MG63 (cell line): Measurements from ENCODE around the gene DNAJC18. TPM values are rescaled to one million over a fixed set of nuclear protein-coding genes. Genes with fewer than 3 reads are reported as not detected.

ENCODE experiments used
- DNase-seq: peaks from one replicate; pipeline ENCODE4 v3.0.0-alpha.2; 2020
- H3K27me3 ChIP-seq: fragments of 250-450 bp; sonication (Bioruptor Pico); 2 replicates; pipeline ENCODE4 v1.5.1; 2020; ENCODE audit warnings: mild to moderate bottlenecking, moderate library complexity
- H3K36me3 ChIP-seq: fragments of 250-450 bp; sonication (Bioruptor Pico); 2 replicates; pipeline ENCODE4 v1.5.1; 2020; ENCODE audit warnings: mild to moderate bottlenecking, moderate library complexity
- H3K4me3 ChIP-seq: fragments of 250-450 bp; sonication (Bioruptor Pico); 2 replicates; pipeline ENCODE4 v1.5.1; 2020; ENCODE audit warnings: mild to moderate bottlenecking, moderate library complexity
- H3K9me3 ChIP-seq: fragments of 250-450 bp; sonication (Bioruptor Pico); 2 replicates; pipeline ENCODE4 v1.5.1; 2020; ENCODE audit warnings: mild to moderate bottlenecking, moderate library complexity
- total RNA-seq: library from RNA; depleted of rRNA; stranded (reverse); fragments of >200 nt; shearing (Covaris generic); gene quantifications from 2 replicates; pipeline ENCODE4 v1.2.3, GENCODE V29; 2014; ENCODE audit warnings: low replicate concordance

DNAJC18 gene
- total RNA-seq, 1 experiment from 2014 or later: not detected

DNA sequence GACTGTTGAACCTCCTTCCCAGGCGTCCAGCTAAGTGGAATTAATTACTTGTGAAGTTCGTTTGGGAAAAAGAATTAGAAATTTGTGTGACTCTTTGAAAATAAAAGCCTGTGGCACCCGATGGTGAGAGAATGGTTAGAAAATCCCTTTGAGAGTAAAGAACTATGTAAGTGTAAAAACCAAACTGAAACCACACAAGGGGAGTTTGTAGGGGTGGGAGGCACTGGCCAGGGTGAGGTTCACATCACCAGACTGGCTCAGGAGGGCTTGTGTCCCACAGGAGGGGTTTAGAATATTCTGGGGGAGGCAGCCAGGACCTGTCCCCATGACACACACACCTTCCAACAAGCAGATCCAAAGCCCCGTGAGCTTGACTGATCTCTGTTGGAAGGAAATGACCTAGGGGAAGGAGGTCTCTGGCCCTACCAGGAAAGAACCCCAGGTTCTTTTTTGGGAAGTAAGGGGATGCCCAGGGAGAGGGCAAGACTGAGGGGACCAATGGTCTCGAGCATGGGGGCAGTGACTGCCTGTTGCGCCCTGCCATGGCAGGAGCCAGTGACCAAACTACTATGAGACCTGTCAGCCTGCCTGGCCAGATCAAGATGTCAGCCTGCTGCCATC, 39.7 kb downstream of the DNAJC18 start:
- Histone ChIP-seq H3K36me3 (no peaks in the 10 kb centered on the region), H3K27me3 (no peaks in the 10 kb centered on the region)
- DNase-seq: no peak

DNA sequence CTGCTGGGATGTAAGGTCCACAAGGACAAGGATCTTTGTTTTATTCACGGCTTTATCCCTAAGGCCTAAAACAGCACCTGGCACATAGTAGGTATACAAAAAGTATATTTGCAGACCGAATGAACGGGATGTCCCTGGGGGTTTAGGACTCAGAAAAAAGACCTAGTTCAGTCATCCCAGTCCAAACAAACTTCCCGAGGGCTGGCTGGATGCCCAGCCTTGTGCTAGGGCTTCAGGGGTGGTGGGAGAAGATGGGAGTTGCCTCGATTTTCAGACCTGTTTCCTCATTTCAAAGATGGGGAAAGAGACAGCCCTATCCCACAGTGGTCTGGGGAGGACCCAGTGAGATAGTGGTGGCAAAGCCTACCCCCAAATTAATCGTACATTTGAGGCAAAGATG, 41.4 kb downstream of the DNAJC18 start:
- Histone ChIP-seq H3K36me3 (no peaks in the 10 kb centered on the region), H3K4me3 (no peak overlapping the region), H3K9me3 (no peaks in the 10 kb centered on the region), H3K27me3 (no peaks in the 10 kb centered on the region)
- DNase-seq: peak; percentile 57

More for the DNA sequence above, 39.7 kb downstream of the DNAJC18 start:
- Histone ChIP-seq H3K9me3 (no peaks in the 10 kb centered on the region), H3K4me3 (no peak overlapping the region)

DNA sequence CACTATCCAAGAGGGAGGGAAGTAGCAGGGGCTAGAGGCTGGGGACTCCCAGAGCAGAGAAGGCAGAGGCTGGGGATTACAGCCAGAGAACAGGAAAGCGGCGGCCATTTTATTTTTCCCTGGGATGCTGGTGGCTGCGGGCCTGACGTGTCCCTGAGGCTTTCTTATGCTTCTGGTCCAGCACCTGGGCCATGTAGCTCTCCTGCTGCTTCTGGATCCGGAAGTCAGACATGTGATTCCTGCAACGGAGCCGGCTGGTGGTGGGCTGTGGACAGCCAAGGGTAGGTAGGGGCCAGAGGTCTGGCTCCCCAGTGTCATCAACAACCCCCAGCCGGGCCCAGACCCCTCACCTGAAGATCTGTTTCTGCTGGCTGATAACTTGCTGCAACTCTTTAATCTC, 42.6 kb downstream of the DNAJC18 start:
- Histone ChIP-seq H3K9me3 (no peaks in the 10 kb centered on the region), H3K4me3 (no peak overlapping the region), H3K36me3 (no peaks in the 10 kb centered on the region), H3K27me3 (no peaks in the 10 kb centered on the region)
- no peak for DNase-seq

DNA sequence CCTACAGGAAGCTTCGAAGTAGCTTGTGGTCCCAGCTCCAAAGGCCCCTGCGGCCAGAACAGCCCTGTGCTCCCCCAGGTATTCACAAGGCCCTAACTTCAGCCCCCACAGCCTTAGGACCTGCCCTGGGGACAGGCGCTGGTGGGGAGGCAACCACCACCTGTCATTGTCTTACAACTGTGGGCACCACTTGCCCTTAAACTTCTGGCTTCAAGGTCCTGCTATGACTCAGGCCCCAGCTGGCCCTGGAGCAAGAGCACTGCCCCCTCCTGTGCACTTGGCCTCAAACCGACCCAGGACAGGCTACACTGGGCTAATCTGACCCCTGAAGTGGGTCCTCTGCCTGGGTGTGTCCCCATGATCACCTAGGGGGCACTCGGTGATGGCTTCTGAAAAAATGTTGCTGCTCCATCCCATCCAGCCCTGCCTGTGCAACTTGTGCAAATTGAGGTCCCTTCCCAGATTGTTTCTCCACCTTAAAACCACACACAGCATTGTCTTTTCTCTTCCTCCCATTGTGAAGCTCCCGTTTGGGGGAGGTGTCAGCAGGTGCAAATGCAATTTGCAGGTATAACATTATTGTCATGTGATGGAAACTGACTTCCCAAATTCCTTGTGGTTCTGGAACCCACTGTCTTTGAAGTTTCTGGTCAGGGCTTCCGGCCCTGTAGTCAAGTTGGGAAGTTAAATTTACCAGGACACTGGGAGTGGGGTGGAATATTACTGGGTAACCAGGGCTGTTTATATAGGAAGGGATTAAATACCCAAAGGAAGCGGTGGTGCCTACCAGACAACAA, 43.3 kb downstream of the DNAJC18 start:
- peak; percentile 83 for DNase-seq
- no peaks in the 10 kb centered on the region for H3K27me3 ChIP-seq
- H3K36me3 ChIP-seq: no peaks in the 10 kb centered on the region
- H3K9me3 ChIP-seq: no peaks in the 10 kb centered on the region
- no peak overlapping the region for H3K4me3 ChIP-seq

DNA sequence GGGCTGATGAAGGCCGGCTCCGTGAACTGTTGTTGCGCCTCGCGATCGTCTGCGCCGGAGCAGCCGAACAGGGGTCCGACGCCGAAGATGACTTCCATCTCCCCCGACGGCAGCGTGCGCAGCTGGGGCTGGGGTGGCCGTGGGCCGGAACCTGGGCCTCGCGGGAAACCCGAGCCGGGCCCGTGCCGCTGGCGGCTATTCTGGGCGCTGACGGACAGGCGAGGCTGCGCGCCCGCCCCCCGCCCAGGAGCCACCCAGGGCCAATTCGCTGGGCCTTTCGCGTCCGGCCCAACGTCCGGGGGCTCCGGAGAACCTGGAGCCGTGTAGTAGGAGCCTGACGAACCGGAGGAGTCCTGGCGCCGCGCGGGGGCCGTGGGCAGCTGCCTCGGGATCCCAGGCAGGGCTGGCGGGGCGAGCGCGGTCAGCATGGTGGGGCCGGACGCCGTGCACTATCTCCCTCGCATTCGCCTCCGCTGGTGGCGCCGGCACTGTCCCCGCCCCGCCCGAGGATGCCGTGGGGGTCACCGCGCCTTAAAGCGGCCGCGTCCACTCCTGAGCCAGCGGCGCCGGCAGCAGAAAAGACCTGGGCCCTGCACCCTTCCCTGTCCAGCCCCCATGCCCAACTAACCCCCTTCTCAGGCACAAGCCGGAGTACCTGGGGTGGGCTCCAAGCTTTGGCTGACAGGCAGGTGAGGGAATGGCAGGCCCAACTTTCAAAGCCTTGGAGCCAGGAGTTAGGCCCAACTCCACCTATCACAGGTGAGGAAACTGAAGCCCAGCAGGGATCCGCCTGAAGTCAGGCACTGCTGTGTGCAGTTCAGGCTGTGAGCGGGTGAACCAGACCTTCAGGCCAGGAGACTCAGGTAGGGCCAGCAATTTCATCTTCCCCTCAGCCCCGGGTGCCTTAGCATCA, 44.4 kb downstream of the DNAJC18 start, which contains the start of gene PROB1:
PROB1 (minus strand) TSS at position 451 of the 913 bp plus-strand sequence; CDS start at position 428, 23 bp downstream.
- no peaks in the 10 kb centered on the region for H3K27me3 ChIP-seq
- no peaks in the 10 kb centered on the region for H3K9me3 ChIP-seq
- no peak within 1 kb of the TSS for H3K4me3 ChIP-seq
- no peaks in the 10 kb centered on the region for H3K36me3 ChIP-seq
- DNase-seq: no peak

DNA sequence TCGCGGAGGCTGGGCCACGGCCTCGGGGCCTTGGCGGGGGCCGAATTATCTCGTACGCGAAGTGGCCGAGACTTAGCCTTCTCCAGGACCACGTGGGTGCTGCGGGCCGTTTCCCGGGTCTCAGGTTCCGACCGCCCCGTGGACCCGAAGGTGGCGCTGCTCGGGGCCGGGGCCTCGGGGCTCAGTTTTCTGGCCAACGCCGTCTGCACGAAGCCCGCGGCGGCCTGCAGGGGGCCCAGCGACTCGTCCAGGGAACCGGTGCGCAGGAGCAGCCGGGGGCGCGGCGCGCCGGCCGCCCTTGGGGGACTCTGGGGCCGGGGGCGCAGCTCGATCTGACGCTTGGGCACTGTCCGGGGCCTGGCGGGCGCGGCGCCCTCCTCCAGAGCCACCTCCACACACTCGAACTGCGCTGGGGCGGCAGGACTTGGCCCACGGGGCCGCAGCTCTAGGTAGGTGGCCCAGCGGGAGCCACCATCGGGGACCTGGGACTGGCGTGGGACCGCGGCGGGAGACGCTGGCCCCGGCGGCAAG, 45.1 kb downstream of the DNAJC18 start:
- no peaks in the 10 kb centered on the region for H3K27me3 ChIP-seq
- H3K9me3 ChIP-seq: no peaks in the 10 kb centered on the region
- H3K36me3 ChIP-seq: no peaks in the 10 kb centered on the region
- no peak overlapping the region for H3K4me3 ChIP-seq
- no peak for DNase-seq

DNA sequence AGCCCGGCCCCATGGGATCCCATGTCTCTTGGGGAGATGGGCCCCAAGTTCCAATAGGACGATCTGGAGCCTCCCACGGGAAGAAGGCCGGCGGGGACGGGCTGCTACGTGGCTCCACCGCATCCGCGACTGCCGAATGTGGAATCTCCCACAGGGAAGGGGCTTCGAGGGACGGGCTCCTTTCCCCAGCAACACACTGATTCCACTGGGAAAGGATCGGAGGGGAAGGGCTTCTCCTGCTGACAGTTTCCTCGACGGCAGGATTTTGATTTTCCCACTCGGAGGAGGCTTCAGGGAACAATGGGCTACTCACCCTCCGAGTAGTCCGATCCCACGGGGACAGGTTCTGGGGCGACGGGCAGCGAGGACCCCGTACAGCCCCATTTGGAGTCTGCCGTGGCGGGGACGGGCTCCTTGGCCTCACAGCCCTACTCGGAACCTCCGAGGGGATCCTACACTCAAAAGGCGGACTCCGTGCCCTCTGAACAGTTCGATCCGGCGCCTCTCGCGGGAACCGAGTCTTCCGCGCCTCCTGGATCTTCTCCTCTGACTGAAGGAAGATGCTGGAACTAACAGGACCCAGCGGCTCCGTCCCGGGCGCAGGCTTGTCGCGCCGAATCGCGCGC, 45.7 kb downstream of the DNAJC18 start:
- H3K9me3 ChIP-seq: no peaks in the 10 kb centered on the region
- H3K36me3 ChIP-seq: no peaks in the 10 kb centered on the region
- no peak for DNase-seq
- no peaks in the 10 kb centered on the region for H3K27me3 ChIP-seq
- no peak overlapping the region for H3K4me3 ChIP-seq

DNA sequence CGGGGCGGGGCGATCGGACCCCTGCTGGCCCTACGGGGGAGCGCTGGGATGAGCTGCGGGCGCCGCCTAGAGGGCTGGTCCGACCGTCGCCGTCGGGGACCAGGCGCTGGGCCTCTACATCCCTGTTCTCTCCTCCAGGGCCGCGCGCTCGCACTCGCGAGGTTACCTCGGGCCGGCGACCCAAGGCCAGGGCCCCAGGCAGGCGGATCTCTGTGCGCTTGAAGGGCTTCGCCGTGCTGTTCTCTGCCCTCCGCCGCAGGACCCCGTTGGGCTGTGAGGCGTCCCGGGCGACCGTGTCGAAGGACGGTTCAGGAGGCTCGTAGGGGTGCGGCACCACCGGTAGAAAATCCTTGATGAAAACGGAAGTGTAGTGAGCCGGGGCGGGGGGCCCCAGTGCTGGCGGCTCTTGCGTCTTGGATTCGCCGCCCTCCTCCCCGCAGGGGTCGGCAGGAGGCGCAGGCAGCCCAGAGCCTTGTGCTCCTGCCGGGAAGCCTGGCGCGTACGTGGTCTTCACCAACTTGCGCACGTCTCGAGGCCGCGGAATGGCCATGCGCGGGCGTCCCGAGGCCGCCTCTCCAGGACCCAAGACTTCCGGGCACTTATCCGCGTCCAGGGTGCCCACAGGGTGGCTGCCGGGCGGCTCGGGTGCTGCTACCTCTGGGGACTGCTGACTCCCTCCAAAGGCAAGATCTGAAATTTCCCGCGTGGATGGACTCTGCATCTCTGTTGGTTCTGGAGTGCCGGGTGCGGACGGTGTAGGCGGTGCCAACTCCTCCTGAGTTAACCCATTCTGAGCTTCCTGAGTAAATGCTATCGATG, 46.4 kb downstream of the DNAJC18 start:
- Histone ChIP-seq H3K36me3 (no peaks in the 10 kb centered on the region), H3K4me3 (no peak overlapping the region), H3K9me3 (no peaks in the 10 kb centered on the region), H3K27me3 (no peaks in the 10 kb centered on the region)
- peak; percentile 68 for DNase-seq

DNA sequence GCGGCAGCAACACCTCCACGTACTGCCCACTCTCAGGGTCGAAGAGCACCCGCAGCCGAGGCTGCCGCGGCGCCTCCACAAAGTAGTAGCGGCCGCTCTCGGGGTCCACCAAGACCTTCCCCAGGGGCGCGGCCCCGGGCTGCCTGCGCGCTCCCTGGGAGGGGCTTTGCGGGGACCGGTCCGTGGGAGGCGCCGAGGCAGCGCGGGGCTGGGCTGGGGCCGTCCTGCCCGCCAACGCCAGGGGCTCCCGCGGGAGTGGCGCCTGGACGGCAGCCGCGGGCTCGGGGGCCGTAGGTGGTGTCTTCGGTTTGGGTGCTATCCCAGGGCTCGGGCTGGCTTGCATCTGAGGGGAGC, 47.0 kb downstream of the DNAJC18 start:
- Histone ChIP-seq H3K4me3 (no peak overlapping the region), H3K9me3 (no peaks in the 10 kb centered on the region), H3K27me3 (no peaks in the 10 kb centered on the region), H3K36me3 (no peaks in the 10 kb centered on the region)
- no peak for DNase-seq

DNA sequence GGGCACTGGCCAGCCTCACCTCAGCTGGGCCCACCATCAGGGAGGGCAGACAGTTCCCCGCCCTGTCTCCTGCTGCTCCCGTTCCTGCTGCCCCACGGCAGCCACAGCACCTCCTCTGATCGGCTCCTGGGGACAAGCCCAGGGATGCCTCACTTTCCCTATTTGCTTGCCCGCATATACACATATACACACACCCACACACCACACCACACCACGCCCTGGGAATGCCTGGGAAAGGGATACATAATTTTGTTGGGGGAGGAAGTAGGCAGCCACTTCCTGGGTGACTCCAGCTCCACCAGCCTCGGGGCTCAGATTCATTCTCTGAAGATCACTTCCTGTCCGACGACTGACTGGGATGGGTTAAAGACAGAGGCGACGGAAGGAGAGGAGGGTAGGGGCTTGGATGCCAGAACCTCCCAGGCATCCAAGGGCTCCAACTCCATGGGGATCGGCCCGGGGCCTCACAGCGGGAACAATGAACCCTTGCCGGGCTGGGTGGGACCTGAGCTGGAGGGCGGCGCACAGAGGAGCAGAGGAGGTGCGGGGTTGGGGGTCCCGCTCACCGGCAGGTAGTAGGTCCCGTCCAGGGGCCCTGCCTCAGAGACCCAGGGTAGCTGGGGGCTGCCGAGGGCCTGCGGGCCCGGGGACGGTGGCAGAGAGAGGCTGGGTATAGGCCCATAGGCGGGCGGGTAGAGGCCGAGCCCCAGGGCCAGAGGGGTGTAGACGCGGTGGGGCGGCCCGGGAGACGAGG, 47.6 kb downstream of the DNAJC18 start:
- Histone ChIP-seq H3K9me3 (no peaks in the 10 kb centered on the region), H3K4me3 (no peak overlapping the region), H3K36me3 (no peaks in the 10 kb centered on the region), H3K27me3 (no peaks in the 10 kb centered on the region)
- DNase-seq: peak; percentile 61

DNA sequence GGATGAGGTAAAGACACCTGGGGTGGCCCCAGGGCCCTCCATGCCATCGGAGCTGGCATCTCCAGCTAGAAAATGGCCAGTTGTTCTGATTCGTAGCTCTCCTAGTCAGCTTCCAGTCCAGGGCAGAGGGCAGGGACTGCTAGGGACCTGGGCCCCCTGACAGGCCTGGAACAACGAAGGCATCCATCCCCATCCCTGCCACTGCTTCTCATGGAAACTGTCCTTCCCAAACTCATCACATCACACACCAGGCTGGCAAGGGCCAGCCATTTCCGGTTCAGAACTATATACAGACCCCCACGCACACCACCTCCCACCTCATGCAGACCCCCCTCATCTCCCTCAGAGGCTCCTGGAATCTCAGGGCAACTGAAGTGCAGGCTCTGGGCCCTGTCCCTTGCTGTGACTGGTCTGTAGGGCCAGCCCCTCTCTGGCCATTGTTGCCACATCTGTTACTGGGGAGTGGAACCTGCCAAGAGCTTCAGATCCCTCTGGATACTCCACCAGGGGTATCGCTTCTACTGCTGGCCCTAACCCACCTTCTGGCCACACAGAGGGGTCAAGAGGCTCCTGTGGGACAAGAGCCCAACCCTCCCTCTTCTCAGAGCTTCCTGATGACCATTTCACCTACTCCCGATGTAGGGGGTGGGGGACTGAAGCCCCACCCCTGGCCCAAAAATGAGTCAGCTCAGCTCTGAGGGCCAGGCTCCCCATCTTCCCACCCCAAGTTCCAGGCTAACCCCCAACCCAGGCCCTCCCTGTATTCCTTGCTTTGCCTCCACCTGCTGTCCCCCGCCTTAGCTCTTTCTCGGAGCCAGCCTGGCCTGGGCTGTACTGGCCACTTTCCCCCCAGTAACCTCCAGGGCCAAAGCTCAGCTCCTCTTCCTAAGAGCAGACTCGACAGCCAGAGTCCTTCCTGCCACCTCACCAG, 48.4 kb downstream of the DNAJC18 start:
- Histone ChIP-seq H3K36me3 (no peaks in the 10 kb centered on the region), H3K4me3 (no peak overlapping the region), H3K9me3 (no peaks in the 10 kb centered on the region), H3K27me3 (no peaks in the 10 kb centered on the region)
- no peak for DNase-seq

DNA sequence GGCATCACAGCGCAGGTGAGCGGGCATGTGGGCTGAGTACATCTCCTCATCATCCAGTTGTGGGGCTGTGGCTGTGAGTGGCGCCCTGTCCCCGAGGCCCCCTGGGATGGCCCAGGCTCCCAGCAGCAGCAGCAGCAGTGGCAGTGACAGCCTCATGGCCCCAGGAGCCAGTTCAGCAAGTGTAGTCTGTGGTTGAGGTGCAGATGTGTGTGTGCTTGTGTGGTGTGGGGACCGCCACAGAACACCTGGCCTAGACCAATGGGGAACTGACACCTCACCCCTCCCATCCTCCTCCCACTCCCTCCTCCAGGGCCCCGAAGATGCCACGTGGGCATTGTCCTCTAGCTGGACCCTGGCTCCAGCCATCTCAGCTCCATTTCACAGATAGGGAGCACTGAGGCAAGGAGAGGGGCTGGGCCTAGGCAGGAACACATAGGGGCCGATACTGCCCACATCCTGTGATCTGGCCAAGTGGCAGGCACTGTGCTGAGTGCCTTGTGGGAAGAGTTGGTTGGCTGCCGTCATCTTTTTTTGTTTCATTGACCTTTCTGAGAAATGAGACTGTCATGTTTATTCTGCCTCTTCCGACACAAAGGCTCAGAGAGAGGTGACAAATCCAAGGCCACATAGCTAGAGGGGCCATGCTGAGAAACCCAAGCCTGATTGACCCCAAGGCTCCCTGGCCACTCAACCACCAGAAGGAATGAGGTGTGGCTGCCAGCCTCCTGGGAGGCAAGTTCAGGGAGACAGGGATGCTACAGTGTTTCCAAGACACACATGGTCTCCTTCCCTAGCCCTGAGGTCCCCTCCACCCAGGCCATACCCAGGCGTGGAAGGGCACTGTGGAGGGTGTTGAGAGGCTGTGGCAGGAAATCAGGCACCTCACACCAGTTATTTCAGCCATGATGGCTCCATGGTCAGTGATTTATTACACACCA, 49.4 kb downstream of the DNAJC18 start, which contains the start of gene MZB1:
MZB1 (minus strand) TSS at position 213 of the 938 bp plus-strand sequence; CDS start at position 156, 57 bp downstream.
- no peak for DNase-seq
- Histone ChIP-seq H3K36me3 (no peaks in the 10 kb centered on the region), H3K4me3 (no peak within 1 kb of the TSS), H3K9me3 (no peaks in the 10 kb centered on the region), H3K27me3 (no peaks in the 10 kb centered on the region)

DNA sequence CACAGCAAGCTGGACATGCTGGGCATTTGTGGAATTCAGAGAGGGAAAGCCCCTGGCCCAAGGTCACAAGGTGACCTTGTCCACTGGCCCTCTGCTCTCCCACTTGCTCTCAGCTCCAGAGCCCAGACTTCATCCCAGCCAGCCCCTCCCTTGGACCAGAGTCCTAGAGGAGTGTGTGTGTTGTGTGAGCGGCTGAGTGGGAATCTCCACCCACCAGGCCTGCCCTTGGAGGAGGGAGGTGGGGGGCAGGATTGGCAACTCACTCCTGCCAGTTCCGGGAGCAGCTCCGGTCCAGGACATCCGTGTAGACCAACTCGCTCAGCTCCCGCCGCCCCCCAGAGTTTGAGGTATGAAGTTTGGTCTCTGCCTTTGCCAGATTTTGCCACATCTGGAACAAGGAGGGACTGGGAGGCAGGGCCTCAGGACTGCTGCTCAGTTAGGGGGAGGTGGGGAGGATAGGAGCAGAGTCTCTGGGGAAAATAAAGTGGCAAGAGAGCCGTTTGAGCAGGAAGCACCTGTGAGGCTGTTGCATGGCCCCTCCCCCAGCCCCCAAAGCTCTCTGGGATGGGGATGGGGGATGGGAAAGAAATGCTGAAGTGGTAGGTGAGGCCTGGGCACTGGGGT, 51.0 kb downstream of the DNAJC18 start:
- DNase-seq: no peak
- no peaks in the 10 kb centered on the region for H3K9me3 ChIP-seq
- H3K4me3 ChIP-seq: no peak overlapping the region

More for the DNA sequence above, 51.0 kb downstream of the DNAJC18 start:
- no peaks in the 10 kb centered on the region for H3K27me3 ChIP-seq
- H3K36me3 ChIP-seq: no peaks in the 10 kb centered on the region
